ENCODE results near the gene SIRPA. TPM values are rescaled to one million over a fixed set of nuclear protein-coding genes. Genes with fewer than 3 reads are reported as not detected.

Gene SIRPA
- total and polyA plus RNA-seq, 11 donors: 8.6 to 73.5 (median 28.5) TPM

GRCh38 chr20:1922786-1923185 lies 27.6 kb downstream of the SIRPA start:
- ATAC-seq: no peak
- DNase-seq: peak in 1 of 5 donors; percentile 3
- Histone ChIP-seq H3K4me1 (peaks cover 0 to 18% (median 7%) of the 10 kb centered on the region in 12 donors), H3K27me3 (no peaks in the 10 kb centered on the region), H3K27ac (no peak overlapping the region), H3K9me3 (no peaks in the 10 kb centered on the region), H3K4me3 (no peak overlapping the region), H3K36me3 (peaks cover 0 to 77% (median 8%) of the 10 kb centered on the region in 9 donors)
- intact Hi-C loops (cut with DNase I): no loop called here
- TF ChIP-seq CTCF (IDR thresholded peaks at IDR 0.05) (no peak), POLR2A (IDR thresholded peaks at IDR 0.05) (no peak)

GRCh38 chr20:1924910-1925861 lies 30.0 kb downstream of the SIRPA start:
- Histone ChIP-seq H3K4me1 (peaks cover 0 to 27% (median 10%) of the 10 kb centered on the region in 12 donors), H3K27ac (no peak overlapping the region), H3K4me3 (no peak overlapping the region), H3K9me3 (no peaks in the 10 kb centered on the region), H3K36me3 (peaks cover 0 to 75% (median 8%) of the 10 kb centered on the region in 9 donors), H3K27me3 (no peaks in the 10 kb centered on the region)
- 85 to 91% (median 91%) methylated on average over 13 of the region's 13 CpGs for WGBS, 4 donors
- ATAC-seq (no peak), DNase-seq (peak in 1 of 5 donors; percentile 13)
- TF ChIP-seq POLR2A (IDR thresholded peaks at IDR 0.05) (no peak), CTCF (IDR thresholded peaks at IDR 0.05) (no peak)
- intact Hi-C loops (cut with DNase I): no loop called here

- DNase-seq (peak in 1 of 5 donors; percentile 44), ATAC-seq (peak in 2 of 4 donors; percentile 42 to 43)
- 34 to 56% (median 47%) methylated on average over 5 of the region's 5 CpGs for WGBS, 4 donors
- peaks cover 0 to 29% (median 10%) of the 10 kb centered on the region in 12 donors for H3K4me1 ChIP-seq
- no peak overlapping the region for H3K4me3 ChIP-seq
- intact Hi-C loops (cut with DNase I): no loop called here
- H3K27ac ChIP-seq: no peak overlapping the region
- H3K27me3 ChIP-seq: no peaks in the 10 kb centered on the region
- TF ChIP-seq CTCF (IDR thresholded peaks at IDR 0.05) (no peak), POLR2A (IDR thresholded peaks at IDR 0.05) (no peak)
- no peaks in the 10 kb centered on the region for H3K9me3 ChIP-seq
- H3K36me3 ChIP-seq: peaks cover 0 to 76% (median 8%) of the 10 kb centered on the region in 9 donors
Observed at GRCh38 chr20:1926237-1926636, 31.0 kb downstream of the SIRPA start.

- intact Hi-C loops (cut with DNase I): no loop called here
- H3K4me3 ChIP-seq: no peak overlapping the region
- ATAC-seq: no peak
- H3K36me3 ChIP-seq: peaks cover 0 to 78% (median 8%) of the 10 kb centered on the region in 9 donors
- no peak overlapping the region for H3K27ac ChIP-seq
- no peaks in the 10 kb centered on the region for H3K9me3 ChIP-seq
- H3K4me1 ChIP-seq: peaks cover 0 to 29% (median 10%) of the 10 kb centered on the region in 12 donors
- no peak for DNase-seq
- 78 to 86% (median 80%) methylated on average over 8 of the region's 8 CpGs for WGBS, 4 donors
- H3K27me3 ChIP-seq: no peaks in the 10 kb centered on the region
- no peak for TF ChIP-seq CTCF (IDR thresholded peaks at IDR 0.05)
- TF ChIP-seq POLR2A (IDR thresholded peaks at IDR 0.05): no peak
Observed at GRCh38 chr20:1927217-1927616, 32.0 kb downstream of the SIRPA start.
